Measurements from ENCODE around the gene ZNRF1.
"Not testable (repeated sequence)": the region's sequence is repeated elsewhere in the genome, so short reads cannot be mapped to it uniquely, and the experiment has no call there.

ZNRF1 gene

DNA sequence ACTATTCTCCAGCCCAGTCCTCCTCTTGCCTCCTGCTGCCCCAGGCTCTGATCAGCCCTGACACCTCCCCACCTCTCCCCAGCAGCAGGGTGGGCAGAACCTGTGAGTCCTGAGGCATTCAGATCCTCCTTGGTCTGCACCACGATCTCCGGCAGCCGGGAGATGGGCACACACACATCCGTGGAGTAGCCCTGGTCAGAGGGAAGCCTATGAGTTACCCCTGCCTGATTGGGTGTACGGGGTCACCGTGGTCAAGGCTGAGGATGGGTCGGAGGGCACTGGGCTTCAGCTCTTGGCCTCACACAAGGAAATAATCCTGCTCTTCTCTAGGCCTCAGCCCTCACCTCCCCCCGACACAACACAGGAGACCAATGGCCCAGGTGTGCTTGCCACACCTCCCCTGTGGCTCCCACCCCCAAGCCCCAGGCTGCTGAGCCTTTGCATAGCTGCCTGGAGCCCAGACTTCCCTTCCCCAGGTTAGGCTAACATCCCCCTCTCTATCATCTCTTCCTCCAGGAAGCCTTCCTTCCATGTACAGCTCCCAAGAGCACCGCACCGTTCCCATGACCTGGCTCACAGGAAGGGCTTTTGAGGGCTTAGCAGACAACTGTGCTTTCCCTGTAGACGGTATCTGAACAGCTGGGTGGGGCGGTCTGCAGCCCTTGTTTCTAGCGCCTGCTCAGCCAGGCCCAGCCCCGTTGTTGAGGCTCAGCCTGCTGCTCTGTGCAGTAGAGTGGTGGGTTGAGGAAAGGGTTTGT, 114.1 kb downstream of the ZNRF1 start:
- DNase-seq (ENCODE audit: low read depth in 2 of 2), result no peak

DNA sequence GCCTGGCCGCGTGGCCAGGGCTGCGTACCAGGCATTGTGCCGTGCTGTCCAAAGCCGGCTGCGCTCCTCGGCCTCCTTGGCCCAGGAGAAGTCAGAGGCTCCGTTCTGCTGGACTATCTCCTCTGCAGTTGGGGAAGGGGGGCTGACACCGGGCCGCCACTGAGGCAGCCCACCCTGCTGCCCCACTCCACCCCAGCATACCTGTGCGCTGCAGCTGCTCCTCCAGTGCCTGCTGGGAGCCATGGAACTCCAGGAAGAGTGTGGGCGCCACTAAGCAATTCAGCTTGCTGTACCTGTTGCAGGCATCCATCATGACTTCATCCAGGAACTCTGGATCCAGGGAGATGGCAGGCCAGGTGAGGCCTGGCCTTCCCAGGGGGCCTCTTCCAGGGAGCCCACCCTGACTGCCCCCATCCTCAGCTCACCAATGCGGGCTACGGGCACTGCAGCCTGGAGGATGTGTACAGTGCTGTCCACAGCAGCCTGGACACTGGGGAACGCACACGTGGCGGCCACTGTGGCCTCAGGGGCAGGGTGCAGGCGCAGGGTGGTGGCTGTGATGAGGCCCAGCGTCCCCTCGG, 114.8 kb downstream of the ZNRF1 start:
- no peak for DNase-seq (ENCODE audit: low read depth in 2 of 2)

DNA sequence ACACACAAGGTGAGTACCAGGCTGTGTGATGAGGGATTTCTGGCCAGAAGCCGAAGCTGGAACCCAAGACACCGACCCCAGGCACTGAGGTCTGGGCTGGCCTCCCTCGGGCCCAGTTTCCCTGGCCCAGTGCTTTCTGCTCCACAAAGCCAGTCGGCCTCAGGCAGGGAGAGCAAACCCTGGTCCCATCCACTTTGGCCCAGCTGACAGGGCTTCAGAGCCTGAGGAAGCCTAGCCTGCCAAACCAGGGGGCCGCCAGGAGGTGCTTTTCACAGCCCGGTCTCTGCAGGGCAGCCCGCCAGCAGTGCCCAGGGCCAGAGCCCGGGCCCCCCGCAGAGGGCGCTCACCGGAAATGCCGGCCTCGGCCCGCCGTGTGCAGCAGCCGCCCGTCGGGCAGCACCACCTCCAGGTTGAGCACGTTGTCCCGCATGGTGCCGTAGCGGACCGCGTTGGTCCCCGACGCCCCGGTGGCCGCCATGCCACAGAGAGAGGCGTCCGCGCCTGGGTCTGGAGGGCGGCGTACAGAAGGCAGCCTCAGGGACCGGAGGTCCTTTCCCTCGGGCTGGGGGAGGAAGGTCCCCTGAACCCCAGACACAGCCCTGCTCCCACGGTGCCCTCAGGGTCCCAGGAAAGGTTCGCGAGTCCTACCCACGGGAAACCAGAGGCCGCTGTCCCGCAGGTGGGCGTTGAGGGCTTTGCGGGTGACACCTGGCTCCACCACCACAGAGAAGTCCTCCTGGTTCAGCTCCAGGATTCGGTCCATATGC, 115.5 kb downstream of the ZNRF1 start:
- no peak for DNase-seq (ENCODE audit: low read depth in 2 of 2)

DNA sequence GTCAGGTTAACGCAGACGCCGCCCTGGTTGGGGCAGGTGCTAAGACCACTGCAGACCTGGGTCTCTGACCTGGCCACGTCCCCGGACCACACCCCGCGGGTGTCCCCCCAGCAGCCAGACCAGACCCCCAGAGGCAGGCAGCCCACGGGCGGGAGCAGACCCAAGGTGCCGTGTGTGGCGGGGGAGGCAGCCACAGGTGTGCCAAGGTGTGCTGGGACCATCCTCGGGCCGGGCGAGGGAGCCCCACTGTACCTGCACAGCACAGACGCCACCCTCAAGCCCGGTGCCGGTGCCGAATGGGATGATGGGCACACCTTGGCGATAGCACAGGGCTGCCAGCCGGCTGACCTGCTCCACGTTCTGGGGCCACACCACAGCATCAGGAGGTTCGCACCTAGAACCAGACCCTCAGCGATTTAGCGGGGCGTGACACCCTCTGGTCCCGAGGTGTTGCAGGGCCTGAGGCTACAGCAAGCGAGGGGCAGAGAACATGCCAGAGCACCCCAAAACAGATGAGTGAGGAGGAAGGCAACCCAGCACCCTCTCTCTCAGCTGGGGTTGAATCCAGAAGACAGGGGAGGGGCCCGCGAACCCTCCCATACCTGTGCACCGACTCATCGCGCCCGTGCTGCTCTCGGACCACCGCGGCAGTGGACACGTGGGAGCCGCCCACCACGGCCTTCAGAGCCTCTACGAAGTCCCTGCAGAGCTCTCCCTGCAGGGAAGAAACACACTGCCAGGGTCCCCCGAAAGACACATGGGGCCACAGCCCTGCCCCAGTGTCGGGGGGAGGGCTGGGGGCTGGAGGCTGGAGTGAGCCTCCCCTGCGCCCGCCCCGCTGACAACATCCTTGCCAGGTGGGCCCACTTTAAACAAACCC, 116.4 kb downstream of the ZNRF1 start:
- no peak for DNase-seq (ENCODE audit: low read depth in 2 of 2)

DNA sequence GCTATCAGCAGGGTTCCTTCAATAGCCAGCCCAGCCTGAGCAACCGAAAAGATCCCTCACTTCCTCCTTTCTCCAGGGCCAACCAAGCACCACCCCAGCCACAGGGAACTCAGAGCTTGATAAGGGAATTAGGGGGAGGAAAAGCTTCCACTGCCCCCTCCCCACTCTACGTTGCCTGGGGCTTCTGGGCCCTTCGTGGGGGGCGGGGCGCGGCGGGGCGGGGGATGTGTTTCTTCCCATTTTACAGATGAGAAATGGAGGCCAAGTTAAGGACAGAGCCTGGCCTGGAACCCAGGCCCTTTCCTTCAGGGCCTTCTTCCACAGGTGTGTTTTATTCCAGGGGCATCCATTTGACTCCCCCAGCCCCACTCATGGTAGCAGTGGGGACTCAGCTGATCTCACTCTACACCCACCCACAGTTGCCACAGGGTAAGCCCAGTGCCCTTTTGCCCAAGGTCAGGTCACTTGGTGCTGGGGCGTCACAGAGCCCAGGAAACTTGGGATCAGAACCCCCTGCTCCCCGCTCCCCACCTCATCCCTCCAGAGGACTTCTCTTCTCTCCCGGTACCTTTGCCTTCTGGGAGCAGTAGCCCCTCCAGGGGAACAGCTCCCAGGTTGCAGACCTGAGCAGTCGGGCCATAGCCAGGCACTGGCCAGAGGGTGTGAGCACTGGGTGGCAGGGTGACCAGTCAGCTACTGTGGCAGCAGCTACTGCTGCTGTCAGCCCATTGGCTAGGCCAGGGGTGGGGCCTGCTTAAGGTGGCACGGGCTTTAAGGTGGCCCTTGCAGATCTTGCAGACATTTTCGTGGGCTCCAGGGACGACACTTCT, 117.5 kb downstream of the ZNRF1 start, which contains the start of gene LDHD:
TSS of gene LDHD (minus strand) at position 700 of the 830 bp plus-strand sequence. CDS start at position 640, 60 bp downstream.
- DNase-seq (ENCODE audit: low read depth in 2 of 2), result no peak

DNA sequence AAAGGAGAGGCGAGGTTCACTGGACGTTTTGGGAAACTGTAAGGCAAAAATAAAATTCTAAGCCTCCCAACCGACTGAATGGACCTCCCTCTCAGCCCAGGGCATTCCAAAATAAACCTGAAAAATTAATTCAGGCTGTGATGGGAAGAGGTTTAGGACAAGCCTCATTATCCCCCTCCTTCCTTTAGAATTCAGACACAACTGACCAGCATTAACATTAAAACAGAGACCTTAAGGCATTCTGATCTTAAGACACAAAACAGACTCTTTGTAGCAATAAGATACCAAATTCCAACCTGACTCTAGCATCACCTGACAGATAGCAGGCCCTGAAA, 118.1 kb downstream of the ZNRF1 start:
- DNase-seq (ENCODE audit: low read depth in 2 of 2), result no peak

DNA sequence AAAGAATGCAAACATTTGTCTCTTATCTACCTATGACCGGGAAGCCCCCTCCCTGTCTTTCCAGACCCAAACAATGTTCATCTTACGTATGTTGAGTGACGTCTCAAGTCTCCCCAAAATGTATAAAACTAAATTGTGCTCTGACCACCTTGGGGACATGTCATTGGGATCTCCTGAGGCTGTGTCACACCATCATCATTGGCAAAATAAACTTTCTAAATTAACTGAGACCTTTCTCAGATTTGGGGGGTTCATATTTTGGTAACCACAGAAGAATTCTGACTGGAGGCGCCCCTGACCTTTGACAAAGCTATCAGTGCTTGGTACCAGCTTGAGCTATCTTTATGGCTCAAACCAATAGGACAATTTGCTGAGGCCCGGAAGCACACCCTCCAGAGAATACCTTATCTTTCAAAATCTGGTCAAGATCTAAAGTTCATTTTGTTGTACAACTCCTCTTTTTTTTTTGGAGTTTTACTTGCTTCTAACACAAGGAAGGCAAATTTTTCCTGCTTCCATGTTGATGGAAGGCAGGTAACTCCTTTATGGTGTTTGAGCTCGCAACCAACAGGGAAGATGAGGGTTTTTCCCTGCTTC, 120.2 kb downstream of the ZNRF1 start:
- DNase-seq (ENCODE audit: low read depth in 2 of 2), result no peak

DNA sequence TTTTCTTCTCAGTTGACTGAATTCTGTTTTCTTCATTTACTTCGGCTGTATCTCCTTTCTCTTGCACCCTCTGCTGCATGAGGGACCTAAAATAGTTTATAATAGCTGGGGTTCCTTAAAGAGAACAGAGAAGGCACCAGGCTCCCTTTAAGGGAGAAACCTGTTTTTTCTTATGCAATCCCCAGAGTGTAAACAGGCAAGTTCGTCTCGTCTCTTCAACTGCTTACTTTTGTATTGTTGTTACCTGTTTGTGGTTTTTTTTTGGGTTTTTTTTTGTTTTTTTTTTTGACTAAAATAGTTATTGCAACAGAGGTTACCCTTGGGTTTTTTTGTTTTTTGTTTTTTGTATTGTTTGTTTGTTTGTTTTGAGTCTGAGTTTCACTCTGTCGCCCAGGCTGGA, 121.4 kb downstream of the ZNRF1 start:
- DNase-seq (ENCODE audit: low read depth in 2 of 2), result no peak

DNA sequence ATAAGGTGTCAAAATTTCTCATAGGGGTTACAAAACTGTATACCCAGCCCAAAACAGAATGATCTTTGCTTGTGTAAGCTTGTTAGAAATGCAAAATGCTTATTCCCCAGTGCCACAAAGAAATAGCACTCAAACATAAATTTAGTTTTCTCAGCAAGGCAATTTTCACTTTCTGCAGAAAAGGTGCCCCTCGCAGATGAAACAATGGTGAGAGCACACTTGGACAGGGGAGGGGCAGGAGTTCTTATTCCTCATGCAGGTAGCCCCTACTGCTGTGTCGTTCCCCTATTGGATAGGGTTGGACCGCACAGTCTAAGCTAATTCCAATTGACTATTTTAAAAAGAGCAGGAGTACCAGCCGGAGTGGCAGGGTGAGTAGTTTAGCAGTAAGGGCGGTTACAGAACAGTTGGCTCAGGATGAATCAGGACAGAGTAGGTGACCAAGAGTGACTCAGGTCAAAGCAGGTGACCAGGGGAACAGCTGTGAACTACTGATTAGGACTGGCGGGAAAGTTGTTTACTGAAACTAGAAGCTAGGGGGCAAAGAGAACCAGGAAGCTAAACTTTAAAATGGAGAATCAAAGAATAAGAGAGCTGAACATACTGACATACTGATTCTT, 123.2 kb downstream of the ZNRF1 start:
- DNase-seq (ENCODE audit: low read depth in 2 of 2), result no peak

DNA sequence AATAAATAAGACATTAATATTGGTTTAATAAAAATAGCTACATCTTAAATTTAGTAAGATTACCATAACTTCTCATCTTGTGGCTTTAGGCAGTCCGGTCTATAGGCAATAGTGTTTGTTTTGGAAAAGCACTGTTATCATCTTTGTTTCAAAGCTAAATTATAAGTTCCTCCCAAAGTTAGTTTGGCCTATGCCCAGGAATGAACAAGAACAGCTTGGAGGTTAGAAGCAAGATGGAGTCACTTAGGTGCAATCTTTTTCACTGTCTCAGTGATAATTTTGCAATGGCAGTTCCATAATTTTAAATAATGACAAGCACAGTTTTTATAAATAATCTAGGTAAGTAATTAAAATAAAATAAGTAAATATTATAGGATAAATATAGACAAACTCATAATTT, 123.8 kb downstream of the ZNRF1 start:
- DNase-seq (ENCODE audit: low read depth in 2 of 2), result no peak

DNA sequence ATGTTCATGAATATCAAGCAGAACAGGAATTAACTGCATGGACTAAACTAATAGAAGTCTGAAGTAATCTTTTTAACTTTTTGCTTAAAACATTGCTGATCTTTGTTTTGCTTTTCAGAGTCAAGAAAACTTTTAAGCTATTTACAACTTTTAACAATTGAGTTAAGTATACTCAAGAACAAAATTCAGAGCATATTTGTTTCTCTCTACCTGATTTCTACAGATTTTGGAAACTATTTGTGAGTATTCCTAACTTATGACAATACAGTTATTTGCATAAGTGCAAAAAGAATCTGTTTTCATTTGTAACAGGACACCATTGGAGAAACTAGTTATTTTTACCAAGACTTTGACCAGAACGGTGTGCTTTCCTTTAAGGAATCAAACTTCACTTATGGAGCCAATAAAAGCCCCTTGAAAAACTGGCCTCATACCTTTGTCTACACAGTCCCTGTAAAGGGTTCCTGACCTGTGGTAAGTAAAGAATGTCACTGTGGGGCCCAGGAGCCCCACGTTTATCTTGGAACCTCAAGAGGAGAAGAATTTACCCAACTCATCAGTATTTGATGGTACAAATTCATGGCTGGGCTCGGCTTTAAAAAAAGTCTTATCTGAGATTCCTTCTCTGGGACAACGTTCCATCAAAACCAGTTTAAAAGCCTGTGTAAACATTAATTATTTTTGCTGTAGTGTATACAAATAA, 129.0 kb downstream of the ZNRF1 start:
- DNase-seq (ENCODE audit: low read depth in 2 of 2), result no peak

DNA sequence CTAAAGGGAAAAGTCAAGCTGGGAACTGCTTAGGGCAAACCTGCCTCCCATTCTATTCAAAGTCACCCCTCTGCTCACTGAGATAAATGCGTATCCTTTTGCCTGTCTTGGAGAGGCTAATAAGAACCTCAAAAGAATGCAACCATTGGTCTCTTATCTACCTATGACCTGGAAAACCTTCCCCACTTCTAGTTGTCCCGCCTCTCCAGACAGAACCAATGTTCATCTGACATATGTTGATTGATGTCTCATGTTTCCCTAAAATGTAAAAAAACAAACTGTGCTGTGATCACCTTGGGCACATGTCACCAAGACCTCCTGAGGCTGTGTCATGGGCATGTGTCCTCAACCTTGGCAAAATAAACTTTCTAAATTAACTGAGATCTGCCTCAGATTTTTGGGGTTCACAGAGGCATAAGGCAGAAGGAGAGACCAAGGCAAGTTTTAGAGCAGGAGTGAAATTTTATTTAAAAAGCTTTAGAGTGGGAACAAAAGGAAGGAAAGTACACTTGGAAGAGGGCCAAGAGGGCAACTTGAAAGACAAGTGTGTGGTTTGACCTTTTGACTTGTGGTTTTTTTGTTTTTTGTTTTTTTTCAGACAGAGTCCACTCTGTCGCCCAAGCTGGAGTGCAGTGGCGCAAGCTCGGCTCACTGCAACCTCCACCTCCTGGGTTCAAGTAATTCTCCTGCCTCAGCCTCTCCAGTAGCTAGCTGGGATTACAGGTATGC, 130.8 kb downstream of the ZNRF1 start:
- DNase-seq (ENCODE audit: low read depth in 2 of 2), result not testable (repeated sequence)

DNA sequence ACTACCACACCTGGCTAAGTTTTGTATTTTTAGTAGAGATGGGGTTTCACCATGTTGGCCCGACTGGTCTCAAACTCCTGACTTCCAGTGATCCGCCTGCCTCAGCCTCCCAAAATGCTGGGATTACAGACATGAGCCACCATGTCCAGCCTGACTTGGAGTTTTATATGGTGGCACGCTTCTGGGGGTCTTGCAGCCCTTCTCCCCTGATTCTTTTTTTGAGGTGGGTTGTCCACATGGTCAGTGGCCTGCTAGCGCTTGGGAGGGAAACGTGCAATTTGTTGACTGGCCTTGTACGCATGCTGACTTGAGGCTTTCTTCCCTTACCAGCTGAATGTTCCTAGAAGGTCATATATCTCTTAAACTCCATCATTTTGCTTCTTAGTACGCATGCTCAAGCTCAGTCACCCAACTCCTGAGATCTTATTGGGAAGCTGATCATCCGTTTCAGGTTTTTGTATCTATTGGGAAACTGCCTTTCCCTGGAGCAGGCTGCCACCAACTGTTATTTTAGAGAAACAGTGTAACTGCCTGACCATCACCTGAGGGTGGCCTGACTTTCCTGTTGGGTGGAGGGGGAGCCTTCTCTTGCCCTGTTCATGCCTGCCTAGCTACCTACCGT, 131.4 kb downstream of the ZNRF1 start:
- DNase-seq (ENCODE audit: low read depth in 2 of 2), result no peak

DNA sequence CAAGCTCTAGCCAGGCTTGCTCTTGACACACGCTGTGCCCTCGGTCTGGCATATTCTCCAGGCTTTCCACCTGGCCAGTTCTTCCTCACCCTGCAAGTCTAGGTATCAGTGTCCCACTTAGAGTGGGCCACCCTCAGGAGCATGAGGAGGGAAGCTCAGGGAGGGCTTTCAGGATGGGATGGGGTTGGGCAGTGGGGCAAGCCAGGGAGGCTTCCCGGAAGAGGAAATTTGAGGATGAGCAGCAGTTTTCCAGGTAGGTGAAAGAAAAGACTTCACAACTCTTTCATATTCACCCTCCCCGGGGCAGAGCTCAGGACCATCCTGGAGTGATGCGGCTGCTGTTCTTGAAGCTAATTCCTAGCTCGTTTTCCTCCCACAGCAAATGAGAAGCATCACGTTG, 132.3 kb downstream of the ZNRF1 start:
- no peak for DNase-seq (ENCODE audit: low read depth in 2 of 2)

DNA sequence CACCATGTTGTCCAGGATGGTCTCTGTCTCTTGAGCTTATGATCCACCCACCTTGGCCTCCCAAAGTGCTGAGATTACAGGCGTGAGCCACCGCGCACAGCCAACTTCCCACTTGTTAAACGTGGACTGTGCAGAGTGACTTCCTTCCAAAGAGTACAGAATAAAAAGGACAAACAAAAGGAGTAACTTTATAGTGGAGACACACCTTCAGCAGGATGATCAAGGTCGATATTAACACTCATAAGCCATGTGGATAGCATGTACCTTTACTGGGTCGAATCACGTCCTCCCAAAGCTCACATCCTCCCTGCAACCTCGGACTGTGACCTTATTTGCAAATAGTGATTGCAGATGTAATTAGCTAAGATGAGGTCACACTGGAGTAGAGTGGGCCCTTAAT, 139.4 kb downstream of the ZNRF1 start:
- DNase-seq (ENCODE audit: low read depth in 2 of 2), result no peak

DNA sequence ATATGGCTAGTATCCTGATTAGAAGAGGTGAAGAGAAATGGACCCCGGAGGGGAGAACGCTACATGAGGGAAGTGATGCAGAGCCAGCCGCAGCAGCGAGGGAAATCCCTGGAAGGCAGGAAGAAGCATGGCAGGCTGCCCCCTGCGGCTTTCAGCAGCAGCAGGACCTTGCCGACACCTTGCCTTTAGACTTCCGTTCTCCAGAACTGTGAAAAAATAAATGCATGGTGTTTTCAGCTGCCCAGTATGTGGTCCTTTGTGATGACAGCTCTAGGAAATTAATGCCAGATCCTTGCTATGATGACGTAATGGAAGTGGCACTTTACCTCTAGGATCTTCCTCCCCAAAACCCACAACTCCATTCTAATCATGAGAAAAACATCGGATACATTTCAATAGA, 139.8 kb downstream of the ZNRF1 start:
- DNase-seq (ENCODE audit: low read depth in 2 of 2), result no peak

DNA sequence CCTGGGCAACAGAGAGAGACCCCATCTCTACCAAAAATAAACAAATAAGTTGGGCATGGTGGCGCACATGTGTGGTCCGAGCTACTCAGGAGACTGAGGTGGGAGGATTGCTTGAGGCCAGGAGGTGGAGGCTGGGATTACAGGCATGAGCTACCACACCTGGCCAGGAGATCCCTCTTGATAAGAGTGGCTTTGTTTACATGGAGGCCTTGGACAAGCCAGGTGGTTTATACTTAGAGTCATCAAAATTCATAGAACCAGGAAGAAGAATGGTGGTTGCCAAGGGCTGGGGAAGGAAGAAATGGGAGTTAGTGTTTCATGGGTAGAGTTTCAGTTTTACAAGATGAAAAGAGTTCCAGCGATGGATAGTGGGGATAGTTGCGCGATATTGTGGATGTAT, 140.7 kb downstream of the ZNRF1 start:
- DNase-seq (ENCODE audit: low read depth in 2 of 2), result no peak

DNA sequence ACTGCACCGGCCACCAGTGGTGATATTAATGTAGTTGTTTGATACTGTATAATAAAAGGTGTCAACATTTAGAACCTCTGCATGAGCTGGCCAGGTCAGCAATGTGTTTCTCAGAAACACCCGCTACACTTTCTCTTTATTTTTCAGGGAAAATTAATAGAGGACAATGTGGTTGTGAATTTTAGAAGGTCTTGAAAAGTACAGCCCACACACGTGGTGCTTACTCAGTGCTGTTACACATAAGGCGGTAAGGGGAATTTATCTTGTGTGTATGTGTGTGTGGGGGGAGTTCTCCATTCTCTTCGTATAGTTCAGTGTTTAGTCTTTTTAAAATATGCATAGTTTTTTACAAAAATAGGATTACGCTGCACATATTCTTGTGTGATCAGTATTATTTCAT, 145.1 kb downstream of the ZNRF1 start:
- DNase-seq (ENCODE audit: low read depth in 2 of 2), result no peak

DNA sequence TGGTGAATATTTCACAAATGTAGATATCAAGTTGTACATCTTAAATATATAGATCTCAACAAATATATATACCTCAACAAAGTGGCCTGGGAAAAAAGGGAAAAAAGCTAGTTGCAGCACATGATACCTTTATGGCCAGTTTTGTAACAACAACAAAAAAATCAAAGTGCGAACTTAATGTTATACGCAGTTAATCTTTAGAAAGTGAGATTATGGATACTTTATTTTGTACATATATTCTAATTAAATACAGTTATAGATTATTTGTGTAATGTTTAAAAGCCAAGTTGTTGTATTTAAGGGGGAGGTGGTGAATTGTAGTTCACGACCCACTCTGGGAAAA, 149.1 kb downstream of the ZNRF1 start:
- no peak for DNase-seq (ENCODE audit: low read depth in 2 of 2)

Measured in stimulated activated CD8-positive, alpha-beta memory T cell treated with anti-CD3 and anti-CD28 coated beads, Interleukin-7, amount 100 ng/mL, for 1 hour (primary cell).